ENCODE data around the gene SRRM1.
"Not testable (repeated sequence)": the region's sequence is repeated elsewhere in the genome, so short reads cannot be mapped to it uniquely, and the experiment has no call there.

The SRRM1 gene

DNA sequence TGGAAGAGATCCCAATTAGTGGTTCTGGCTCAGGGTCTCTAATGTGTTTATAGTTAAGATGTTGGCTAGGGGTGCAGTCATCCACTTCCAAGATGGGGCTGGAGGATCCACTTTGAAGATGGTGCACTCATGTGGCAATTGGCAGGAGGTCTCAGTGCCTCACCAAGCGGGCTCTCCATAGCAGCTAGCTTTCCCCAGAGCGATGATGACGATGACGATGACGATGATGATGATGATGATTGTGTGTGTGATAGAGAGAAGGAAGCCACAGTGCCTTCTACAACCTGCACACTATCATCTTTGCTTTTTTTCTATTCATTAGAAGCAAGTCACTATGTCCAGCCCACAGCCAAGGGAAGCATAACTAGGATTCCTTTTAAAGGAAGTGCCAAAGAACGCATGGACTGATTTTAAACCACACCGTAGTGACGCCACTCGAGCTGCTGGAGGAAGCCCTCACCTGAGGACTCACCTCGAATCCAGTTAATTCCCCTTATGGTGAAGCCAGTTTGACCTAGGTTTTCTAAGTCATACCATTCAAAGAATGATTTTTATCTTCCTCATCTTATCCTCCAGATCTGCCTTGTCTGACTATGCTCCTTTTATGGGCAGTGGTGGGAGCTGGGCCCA, 49.4 kb downstream of the SRRM1 start:
- in situ Hi-C loops (cut with MboI; ENCODE audit: low sequenced_read_pairs), result loop anchor here (25.0 kb wide), 1 partner anchor 520 kb away; no protein-coding TSS in a partner anchor

DNA sequence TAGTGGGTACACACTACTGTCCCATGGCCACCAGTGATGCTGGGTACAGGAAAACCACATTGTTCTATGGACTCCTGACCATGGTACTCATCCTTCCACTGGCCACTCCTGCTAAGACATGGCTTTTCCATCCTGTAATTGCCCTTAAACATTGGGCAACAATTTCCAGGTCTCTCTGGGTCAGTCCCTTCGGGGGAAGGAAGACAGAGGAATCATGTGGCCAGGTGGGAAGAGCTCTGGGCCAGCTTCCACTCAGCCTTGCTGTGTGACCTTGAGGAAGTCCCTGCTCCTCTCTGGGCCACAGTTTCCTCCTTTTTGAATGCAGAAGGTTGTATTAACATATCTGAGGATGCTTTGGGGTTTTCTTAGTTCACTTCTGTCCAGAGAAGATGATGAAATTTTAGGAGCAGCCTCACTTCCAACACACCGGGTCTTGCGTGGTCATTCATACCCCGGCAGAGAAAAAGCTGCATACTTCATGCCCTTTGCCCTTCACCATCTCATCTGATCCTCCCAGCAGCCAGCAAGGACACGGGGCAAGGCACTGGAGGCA, 50.8 kb downstream of the SRRM1 start:
- in situ Hi-C loops (cut with MboI; ENCODE audit: low sequenced_read_pairs), result loop anchor here (25.0 kb wide), 1 partner anchor 518 kb away; no protein-coding TSS in a partner anchor

DNA sequence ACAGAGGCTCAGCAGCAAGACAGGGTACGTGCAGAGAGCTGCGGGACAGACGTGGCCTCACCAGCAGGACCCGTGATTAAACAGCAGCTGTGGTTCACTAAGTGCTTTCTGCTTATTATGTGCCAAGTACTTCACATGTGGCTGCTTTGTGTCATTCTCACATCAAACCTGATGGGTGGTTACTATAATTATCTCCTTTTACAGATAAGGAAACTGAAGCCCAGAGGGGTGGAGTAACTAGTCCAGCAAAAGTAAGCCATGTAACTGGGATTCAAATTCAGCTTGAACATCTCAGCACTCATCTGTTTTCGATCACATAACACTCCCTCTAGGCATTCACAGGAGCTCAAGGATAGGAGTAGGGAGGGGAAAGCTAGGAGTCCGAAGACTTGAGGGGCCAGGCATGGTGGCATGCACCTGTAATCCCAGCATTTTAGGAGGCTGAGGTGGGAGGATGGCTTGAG, 51.3 kb downstream of the SRRM1 start:
- in situ Hi-C loops (cut with MboI; ENCODE audit: low sequenced_read_pairs), result loop anchor here (25.0 kb wide), 1 partner anchor 518 kb away; no protein-coding TSS in a partner anchor

DNA sequence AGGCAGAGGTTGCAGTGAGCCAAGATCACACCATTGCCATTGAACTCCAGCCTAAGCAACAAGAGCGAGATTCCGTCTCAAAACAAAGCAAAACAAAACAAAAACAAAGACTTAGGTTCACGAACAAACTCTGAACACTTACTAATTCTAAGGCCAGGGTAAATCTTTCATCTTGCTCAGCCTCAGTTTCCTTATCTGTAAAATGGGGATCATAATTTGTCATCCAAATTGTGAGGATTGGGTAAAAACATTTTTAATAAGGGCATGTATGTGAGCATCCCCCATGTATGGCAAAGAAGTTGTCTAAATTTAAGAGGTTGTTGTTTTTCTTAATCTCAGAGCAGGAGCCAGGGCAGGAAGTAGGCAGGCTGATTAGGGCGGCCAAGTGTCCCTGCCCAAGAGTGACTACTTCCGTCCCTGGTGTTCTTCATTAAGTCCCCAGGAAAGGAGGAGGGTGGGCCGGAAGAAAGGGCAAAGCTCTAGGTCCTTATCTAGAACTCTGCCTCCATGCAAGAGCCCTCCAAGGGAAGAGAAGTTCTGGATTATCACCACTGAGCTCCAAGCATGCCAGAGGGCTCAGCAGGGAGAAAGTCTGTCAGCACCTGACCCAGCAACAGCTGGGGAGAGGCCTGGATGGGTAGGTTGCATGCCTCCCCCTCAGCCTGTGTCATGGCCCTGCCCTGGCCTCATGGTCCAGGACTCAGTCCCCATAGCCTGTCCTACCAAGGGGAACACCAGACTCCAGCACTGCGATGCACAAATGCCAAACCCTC, 52.3 kb downstream of the SRRM1 start:
- in situ Hi-C loops (cut with MboI; ENCODE audit: low sequenced_read_pairs), result loop anchor here (25.0 kb wide), 1 partner anchor 517 kb away; no protein-coding TSS in a partner anchor

DNA sequence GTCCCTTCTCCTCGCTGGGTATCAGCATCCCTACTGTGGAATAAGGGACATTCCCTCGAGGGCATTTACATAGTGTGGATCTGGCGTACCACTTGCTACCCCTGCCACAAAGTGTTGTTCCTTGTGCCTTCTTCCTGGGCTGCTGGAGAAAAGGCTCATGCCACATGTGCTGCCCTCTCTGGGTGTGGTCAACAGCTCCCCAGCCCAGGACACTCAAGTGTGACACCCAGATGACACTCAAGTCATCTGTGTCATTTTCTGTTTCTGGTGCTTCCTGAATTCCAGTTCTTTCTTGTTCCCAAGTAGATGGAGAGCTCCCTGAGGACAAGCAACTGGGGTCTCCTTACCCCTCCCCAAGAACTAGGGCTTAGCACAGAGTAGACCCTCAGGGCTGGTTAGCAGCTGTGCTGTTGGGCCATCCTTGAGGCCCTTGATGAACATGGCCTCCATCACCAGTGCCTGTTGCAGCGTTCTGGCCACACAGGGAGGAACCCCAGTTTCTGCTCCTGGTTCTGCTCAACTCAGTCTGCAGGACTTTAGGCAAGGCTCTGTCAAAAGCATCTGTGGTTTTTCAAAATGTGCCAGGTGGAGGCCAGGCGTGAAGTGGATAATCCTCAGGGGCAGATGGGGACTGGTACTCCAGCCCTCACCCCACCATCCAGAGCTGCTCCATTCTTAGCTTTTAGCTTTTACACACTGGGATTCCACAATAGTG, 53.1 kb downstream of the SRRM1 start:
- in situ Hi-C loops (cut with MboI; ENCODE audit: low sequenced_read_pairs), result loop anchor here (25.0 kb wide), 1 partner anchor 516 kb away; no protein-coding TSS in a partner anchor

DNA sequence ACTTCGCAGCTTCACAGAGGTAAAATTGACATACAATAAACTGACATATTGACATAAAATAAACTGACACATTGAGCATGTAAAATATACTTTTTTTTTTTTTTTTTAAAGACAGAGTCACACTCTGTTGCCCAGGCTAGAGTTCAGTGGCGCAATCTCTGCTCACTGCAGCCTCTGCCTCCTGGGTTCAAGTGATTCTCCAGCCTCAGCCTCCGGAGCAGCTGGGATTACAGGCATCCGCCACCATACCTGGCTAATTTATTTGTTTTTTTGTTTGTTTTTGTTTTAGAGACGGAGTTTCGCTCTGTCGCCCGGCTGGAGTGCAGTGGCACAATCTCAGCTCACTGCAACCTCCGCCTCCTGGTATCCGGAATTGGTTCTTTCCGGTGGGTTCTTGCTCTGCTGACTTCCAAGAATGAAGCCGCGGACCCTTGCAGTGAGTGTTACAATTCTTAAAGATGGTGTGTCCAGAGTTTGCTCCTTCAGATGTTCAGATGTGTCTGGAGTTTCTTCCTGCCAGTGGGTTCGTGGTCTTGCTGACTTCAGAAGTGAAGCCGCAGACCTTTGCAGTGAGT, 53.7 kb downstream of the SRRM1 start:
- in situ Hi-C loops (cut with MboI; ENCODE audit: low sequenced_read_pairs), result loop anchor here (25.0 kb wide), 1 partner anchor 515 kb away; no protein-coding TSS in a partner anchor

DNA sequence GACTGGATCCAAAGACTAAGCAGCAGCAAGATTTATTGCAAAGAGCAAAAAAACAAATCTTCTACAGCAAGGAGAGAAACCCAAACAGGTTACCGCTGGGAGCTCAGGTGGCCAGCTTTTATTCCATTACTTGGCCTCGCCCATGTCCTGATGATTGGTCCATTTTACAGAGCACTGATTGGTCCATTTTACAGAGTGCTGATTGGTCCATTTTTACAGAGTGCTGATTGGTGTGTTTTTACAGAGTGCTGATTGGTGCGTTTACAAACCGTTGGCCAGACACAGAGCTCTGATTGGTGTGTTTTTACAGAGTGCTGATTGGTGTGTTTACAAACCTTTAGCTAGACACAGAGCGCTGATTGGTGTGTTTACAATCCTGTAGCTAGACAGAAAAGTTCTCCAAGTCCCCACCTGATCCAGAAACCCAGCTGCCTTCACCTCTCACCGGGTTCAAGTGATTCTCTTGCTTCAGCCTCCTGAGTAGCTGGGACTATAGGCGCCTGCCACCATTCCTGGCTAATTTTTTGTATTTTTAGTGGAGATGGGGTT, 54.4 kb downstream of the SRRM1 start:
- in situ Hi-C loops (cut with MboI; ENCODE audit: low sequenced_read_pairs), result loop anchor here (25.0 kb wide), 1 partner anchor 515 kb away; no protein-coding TSS in a partner anchor

DNA sequence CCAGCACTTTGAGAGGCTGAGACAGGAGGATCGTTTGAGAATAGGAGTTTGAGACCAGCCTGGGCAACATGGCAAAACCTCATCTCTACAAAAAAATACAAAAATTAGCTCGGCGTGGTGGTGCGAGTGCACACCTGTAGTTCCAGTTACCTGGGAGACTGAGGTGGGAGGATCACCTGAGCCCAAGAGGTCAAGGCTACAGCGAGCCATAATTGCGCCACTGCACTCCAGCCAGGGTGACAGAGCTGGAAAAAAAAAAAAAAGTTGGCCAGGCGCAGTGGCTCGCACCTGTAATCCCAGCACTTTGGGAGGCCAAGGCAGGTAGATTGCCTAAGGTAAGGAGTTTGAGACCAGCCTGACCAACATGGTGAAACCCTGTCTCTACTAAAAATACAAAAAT, 55.2 kb downstream of the SRRM1 start:
- in situ Hi-C loops (cut with MboI; ENCODE audit: low sequenced_read_pairs), result loop anchor here (25.0 kb wide), 1 partner anchor 514 kb away; no protein-coding TSS in a partner anchor

DNA sequence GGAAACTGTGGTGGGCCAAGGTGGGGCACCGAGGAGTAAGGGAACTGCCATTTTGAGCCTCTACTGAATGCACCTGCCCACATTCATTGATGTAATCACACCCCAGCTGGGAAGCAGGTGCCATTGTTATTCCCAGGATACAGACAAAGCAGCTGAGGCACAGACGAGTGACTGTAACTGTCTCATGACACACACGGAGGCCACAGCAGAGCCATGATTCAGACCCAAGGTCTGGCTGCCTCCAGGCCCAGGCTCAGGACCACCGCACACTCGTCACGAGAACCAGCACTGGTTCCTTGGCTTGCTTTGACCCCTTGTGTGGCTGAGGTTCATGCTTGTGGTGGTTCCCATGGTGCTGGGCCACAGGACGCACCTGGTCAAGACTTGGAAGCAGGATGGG, 56.5 kb downstream of the SRRM1 start:
- in situ Hi-C loops (cut with MboI; ENCODE audit: low sequenced_read_pairs), result loop anchor here (25.0 kb wide), 1 partner anchor 513 kb away; no protein-coding TSS in a partner anchor

DNA sequence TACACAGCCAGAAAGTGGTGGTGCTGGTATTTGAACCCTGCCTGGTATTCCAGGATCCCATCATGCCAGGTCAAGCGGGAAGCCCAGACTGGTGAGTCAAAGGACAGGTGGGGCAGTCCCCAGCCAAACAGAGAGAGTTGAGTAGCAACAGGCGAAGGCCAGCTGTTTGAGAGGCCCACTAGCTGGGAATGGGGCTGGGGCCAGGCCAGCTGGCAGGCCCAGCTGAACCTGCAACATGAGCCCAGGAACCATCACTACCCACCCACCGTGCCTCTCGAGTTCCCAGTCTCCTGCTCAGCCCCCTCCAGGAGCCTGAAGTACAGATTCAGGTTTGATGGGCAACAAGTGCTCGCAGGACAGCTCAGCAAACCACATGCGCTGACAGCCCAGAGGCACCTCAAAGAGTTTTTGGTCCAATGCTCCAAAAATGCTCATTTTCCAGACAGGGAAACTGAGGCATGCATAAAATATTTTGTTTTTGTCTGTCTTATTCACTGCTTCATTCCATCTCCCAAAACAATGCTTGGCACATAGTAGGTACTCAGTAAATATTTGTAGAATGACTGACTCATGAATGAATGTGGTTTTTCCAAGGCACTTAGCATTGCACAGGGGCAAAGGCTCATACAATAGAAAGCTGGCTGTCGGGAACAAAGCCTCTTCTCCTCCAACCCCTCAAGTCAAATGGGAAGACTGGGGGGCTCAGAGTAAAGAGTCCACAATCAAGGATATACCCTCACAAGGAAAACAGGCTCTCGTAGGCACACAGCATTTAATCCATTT, 59.6 kb downstream of the SRRM1 start:
- in situ Hi-C loops (cut with MboI; ENCODE audit: low sequenced_read_pairs), result no loop called here

DNA sequence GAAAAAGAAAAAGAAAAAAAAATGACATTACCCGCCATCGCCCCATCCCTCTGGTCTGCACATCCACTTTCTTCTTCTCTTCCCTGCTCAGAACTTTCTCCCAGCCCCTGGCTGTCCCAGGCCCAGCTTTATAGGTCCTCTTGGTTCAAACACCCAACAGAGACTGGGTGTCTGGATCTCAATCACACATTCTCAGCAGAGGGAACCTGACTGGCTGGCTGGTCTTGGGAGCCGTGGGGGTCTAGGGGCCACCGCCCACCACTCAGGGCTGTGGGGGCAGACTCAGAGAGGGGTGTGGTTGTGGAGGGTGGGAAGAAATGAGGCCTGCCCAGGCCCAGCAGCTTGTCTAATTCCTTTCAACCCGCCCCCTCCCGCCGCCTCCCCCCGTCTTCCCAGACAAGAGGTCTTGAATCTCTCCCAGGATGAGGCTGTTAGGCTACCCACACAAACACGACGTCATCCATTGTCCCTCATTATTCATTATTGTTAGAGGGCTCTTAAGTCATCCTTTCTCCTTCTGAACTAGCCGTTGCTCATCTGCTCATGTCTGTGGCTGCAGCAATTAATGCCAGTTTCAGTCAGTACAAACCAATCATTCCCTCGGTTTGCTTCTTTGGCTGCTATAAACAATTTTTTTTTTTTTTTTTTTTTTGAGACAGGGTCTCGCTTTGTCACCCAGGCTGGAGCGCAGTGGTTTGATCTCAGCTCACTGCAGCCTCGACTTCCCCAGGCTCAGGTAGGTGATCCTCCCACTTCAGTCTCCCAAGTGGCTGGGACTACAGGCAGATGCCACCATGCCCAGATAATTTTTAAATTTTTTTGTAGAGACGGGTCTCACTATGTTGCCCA, 61.5 kb downstream of the SRRM1 start:
- in situ Hi-C loops (cut with MboI; ENCODE audit: low sequenced_read_pairs), result no loop called here

DNA sequence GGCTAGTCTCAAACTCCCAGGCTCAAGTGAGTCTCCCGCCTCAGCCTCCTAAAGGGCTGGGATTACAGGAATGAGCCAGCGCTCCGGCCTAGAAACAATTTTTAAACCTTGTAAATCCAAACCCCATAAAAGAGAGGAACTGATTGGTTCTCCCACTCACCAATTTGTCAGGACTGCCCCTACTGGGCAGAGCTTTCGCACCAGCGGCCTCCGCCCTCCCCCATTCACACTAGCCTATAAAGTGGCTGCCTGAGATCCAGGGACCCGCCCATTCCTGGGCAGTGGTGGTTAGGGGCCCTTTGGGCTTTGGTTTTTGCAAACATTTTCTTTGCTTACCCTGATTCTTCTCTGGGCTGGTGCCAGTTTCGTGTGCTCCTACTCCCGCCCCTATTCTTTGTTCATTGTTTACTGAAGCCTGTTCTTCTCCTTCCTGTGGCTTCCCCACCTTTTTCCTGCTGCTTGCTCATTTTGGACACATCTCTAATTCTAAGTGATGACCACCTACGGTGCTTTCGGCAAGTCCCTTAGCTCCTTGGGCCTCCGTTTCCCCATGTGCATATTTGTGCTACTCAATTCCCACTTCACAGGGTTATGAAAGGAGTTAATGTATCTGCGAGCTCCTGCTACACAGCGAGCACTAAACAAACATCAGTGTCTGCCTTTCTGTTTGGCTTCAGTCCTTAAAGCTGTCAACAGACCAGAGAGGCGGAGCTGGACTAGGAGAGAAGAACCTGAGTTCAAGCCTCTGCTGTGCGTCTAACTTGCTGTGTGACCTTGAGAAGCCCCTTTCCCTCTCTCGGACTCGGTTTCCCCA, 62.4 kb downstream of the SRRM1 start:
- in situ Hi-C loops (cut with MboI; ENCODE audit: low sequenced_read_pairs), result no loop called here

DNA sequence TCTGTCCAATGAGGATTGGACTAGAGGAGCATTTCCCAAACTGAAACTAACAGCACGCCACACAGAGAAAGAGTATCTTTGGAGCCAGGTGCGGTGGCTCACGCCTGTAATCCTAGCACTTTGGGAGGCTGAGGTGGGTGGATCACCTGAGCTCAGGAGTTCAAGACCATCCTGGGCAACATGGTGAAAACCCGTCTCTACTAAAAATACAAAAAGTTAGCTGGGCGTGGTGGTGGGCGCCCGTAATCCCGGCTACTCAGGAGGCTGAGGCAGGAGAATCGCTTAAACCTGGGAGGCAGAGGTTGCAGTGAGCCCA, 62.9 kb downstream of the SRRM1 start:
- in situ Hi-C loops (cut with MboI; ENCODE audit: low sequenced_read_pairs), result not testable (repeated sequence)

DNA sequence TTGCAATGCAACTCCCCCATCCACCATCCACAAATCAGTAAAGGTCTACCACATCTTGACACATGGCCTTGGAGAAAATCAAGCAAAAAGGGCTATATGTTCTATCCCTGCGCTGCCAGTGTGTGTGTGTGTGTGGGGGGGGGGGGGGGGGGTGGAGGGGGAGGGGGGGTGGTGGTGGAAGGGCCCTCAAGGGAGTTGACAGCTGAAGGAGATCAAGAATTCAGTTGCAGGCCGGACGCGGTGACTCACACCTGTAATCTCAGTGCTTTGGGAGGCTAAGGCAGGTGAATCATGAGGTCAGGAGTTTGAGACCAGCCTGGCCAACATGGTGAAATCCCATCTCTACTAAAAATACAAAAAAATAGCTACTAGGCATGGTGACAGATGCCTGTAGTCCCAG, 64.6 kb downstream of the SRRM1 start:
- in situ Hi-C loops (cut with MboI; ENCODE audit: low sequenced_read_pairs), result no loop called here

DNA sequence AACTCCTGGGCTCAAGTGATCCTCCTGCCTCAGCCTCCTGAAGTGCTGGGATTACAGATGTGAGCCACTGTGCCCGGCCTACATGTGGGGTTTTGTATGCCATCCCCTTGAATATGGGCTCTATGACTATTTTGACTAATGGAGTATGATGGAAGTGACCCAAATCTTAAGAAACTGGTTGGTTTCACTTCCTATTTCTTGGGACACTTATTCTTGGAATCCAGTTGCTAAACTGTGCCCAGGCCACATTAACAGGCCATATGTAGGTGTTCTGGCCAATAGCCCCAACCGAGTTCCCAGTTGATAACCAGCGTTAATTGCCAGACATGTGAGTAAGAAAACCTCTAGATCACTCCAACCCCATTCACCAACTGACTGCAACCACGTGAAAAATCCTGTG, 65.8 kb downstream of the SRRM1 start:
- in situ Hi-C loops (cut with MboI; ENCODE audit: low sequenced_read_pairs), result no loop called here

DNA sequence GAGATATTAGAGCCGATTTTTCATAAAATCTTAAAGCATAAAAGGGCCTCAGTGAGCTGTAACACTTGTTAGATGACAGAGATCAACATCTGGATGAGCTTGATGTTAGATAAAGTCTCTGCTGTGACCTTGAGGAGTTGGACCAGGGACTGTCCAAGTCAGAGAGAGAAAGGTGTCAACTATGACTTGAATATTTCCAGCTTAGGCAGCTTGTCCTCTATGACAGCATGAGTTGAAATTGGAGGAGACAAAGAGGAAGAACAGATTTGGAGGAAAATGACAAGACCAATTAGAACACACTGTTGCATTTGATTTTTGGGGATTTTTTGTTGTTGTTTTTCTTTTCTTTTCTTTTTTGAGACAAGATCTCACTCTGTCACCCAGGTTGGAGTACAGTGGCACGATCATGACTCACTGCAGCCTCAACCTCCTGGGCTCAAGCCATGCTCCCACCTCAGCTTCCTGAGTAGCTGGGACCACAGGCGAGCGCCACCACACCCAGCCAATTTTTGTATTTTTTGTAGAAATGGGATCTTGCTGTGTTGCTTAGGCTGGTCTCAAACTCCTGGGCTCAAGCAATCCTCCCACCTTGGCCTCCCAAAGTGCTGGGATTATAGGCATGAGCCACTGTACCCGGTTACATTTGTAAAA, 66.8 kb downstream of the SRRM1 start:
- in situ Hi-C loops (cut with MboI; ENCODE audit: low sequenced_read_pairs), result no loop called here

DNA sequence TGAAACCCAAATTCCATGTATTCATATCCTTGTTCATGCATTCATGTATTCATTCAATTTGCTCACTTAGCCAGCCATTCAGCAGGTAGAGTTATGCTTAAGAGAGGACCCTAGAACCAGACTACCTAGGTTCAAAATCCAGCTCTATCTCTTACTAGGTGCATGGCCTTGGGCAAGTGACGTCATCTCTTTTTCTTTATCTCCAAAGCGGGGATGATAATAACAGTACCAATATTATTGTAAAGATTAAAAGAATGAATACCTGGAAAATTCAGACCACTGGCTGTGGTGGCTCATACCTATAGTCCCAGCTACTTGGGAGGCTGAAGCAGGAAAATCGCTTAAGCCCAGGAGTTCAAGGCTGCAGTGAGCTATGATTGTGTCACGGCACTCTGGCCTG, 68.2 kb downstream of the SRRM1 start:
- in situ Hi-C loops (cut with MboI; ENCODE audit: low sequenced_read_pairs), result no loop called here
